Tibial nerve (tissue), 4 donors: ENCODE measurements around the gene PARP2. TPM values are rescaled to one million over a fixed set of nuclear protein-coding genes. Genes with fewer than 3 reads are reported as not detected.
A peak's percentile ranks its signal among the peaks of the same experiment; 100 is the strongest.

ENCODE experiments used
- DNase-seq, 2 donors: peaks; one replicate each; pipeline ENCODE4 v3.0.0-alpha.2; 2019; ENCODE audit warnings: low spot score in 2 of 2
- H3K27ac ChIP-seq, 4 donors: fragments of 200-600 bp; sonication (generic) in 3 of 4; one replicate each; pipeline ENCODE4 v1.5.1; 2017 to 2019; ENCODE audit warnings: mild to moderate bottlenecking in 1 of 4
- H3K27me3 ChIP-seq, 2 donors: fragments of 200-600 bp; sonication (generic) in 1 of 2; one replicate each; pipeline versions ENCODE4 v1.5.1 to v1.6.0; 2017 to 2019
- H3K36me3 ChIP-seq, 3 donors: fragments of 200-600 bp; sonication (generic); one replicate each; pipeline ENCODE4 v1.5.1; 2018 to 2019
- H3K4me1 ChIP-seq, 4 donors: fragments of 200-600 bp; sonication (generic) in 3 of 4; one replicate each; pipeline ENCODE4 v1.5.1; 2017 to 2019
- H3K4me3 ChIP-seq, 4 donors: fragments of 200-600 bp; sonication (generic) in 3 of 4; one replicate each; pipeline ENCODE4 v1.5.1; 2017 to 2019; ENCODE audit warnings: mild to moderate bottlenecking in 1 of 4, moderate library complexity in 1 of 4
- H3K9me3 ChIP-seq, 4 donors: fragments of 200-600 bp; sonication (generic) in 3 of 4; one replicate each; pipeline ENCODE4 v1.5.1; 2017 to 2019
- CTCF ChIP-seq, 5 experiments: fragments of 200-600 bp in 3 of 5; fragments of 450-650 bp in 2 of 5; sonication (generic) in 3 of 5; IDR thresholded peaks; one replicate each; pipeline ENCODE4 v1.5.1; 2016 to 2019; ENCODE audit warnings: antibody characterized with exemption in 5 of 5, mild to moderate bottlenecking in 3 of 5, moderate library complexity in 2 of 5
- EP300 ChIP-seq, 2 donors: sonication (generic); formaldehyde crosslinking; IDR thresholded peaks; one replicate each; pipeline ENCODE4 v1.6.1; 2017; ENCODE audit warnings: antibody characterized with exemption in 2 of 2, mild to moderate bottlenecking in 1 of 2
- POLR2A ChIP-seq, 2 donors: fragments of 450-650 bp; IDR thresholded peaks; one replicate each; pipeline ENCODE4 v1.6.1; 2017; ENCODE audit warnings: antibody characterized with exemption in 2 of 2, mild to moderate bottlenecking in 2 of 2, moderate library complexity in 2 of 2
- WGBS, 2 donors: methylation state at CpG; one replicate each; pipeline ENCODE4 v1.1.5; 2018; 5-methylcytosine and 5-hydroxymethylcytosine counted together
- total RNA-seq, 4 donors: library from RNA; depleted of rRNA; stranded (reverse); fragments of >200 nt; gene quantifications; one replicate each; pipeline ENCODE4 v1.1.0, GENCODE V29; 2016

The PARP2 gene
- total RNA-seq, 4 donors from 2014 or later = 12.2 to 17.7 (median 15.6) TPM

- TF ChIP-seq POLR2A (IDR thresholded peaks at IDR 0.05) = no peak
- peak; percentile 69 to 80 (median 70) for TF ChIP-seq CTCF (IDR thresholded peaks at IDR 0.05)
- peak in 1 of 2 donors; percentile 15 for TF ChIP-seq EP300 (IDR thresholded peaks at IDR 0.05)
- H3K27me3 ChIP-seq = no peaks in the 10 kb centered on the region
- 38 to 41% methylated on average over 8 of the region's 8 CpGs for WGBS, 2 donors
- peaks cover 0 to 58% (median 0%) of the 10 kb centered on the region in 3 donors for H3K36me3 ChIP-seq
- H3K27ac ChIP-seq = peak overlapping the region in 2 of 4 donors; percentile 36 to 61
- no peak overlapping the region for H3K4me3 ChIP-seq
- DNase-seq = peak in 1 of 2 donors; percentile 56
- H3K4me1 ChIP-seq = peaks cover 0 to 31% (median under 1%) of the 10 kb centered on the region in 4 donors
- no peaks in the 10 kb centered on the region for H3K9me3 ChIP-seq
Measured at GRCh38 chr14:20327005-20327869, 16.2 kb upstream of the PARP2 start.

DNA sequence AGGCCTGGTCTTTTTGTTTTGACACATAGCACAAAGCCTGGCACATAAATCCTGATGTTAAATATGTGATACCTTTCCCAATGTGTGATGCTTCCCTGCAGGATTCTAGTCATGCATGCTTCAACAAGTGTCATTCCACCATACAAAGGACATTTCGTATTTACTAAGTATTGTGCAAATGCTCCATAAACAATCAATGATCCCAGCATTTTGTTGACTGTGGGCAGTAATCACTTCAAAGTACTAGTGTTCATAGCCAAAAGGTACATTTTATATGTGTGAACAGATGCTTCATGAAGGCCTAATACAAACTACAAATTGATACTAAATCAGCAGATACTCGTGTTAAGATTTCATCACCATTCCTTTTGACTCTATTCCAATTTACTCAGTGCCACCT, 14.7 kb upstream of the PARP2 start:
- Histone ChIP-seq H3K27ac (no peak overlapping the region), H3K36me3 (peaks cover 0 to 44% (median 0%) of the 10 kb centered on the region in 3 donors), H3K27me3 (no peaks in the 10 kb centered on the region), H3K9me3 (no peaks in the 10 kb centered on the region), H3K4me1 (peaks cover 0 to 39% (median 2%) of the 10 kb centered on the region in 4 donors), H3K4me3 (no peak overlapping the region)
- TF ChIP-seq EP300 (IDR thresholded peaks at IDR 0.05) = no peak
- TF ChIP-seq CTCF (IDR thresholded peaks at IDR 0.05) = no peak
- TF ChIP-seq POLR2A (IDR thresholded peaks at IDR 0.05) = no peak
- DNase-seq = no peak
- WGBS, 2 donors = 50 to 69% methylated on average over 2 of the region's 2 CpGs

- 86 to 88% methylated on average over 2 of the region's 2 CpGs for WGBS, 2 donors
- Histone ChIP-seq H3K4me1 (peaks cover 0 to 40% (median 2%) of the 10 kb centered on the region in 4 donors), H3K4me3 (no peak overlapping the region), H3K27me3 (no peaks in the 10 kb centered on the region), H3K9me3 (no peaks in the 10 kb centered on the region), H3K36me3 (peaks cover 0 to 38% (median 0%) of the 10 kb centered on the region in 3 donors), H3K27ac (no peak overlapping the region)
- TF ChIP-seq POLR2A (IDR thresholded peaks at IDR 0.05) = no peak
- TF ChIP-seq EP300 (IDR thresholded peaks at IDR 0.05) = no peak
- no peak for TF ChIP-seq CTCF (IDR thresholded peaks at IDR 0.05)
- no peak for DNase-seq
Measured at GRCh38 chr14:20329355-20329754, 14.1 kb upstream of the PARP2 start.

GRCh38 chr14:20331053-20331613, 12.3 kb upstream of the PARP2 start:
- peaks cover 0 to 23% (median 0%) of the 10 kb centered on the region in 3 donors for H3K36me3 ChIP-seq
- H3K27me3 ChIP-seq = no peaks in the 10 kb centered on the region
- no peaks in the 10 kb centered on the region for H3K9me3 ChIP-seq
- no peak for DNase-seq
- H3K4me3 ChIP-seq = no peak overlapping the region
- no peak overlapping the region for H3K27ac ChIP-seq
- WGBS, 2 donors = 77 to 78% methylated on average over 2 of the region's 2 CpGs
- H3K4me1 ChIP-seq = peaks cover 0 to 40% (median 2%) of the 10 kb centered on the region in 4 donors
- TF ChIP-seq CTCF (IDR thresholded peaks at IDR 0.05) (no peak), EP300 (IDR thresholded peaks at IDR 0.05) (no peak), POLR2A (IDR thresholded peaks at IDR 0.05) (no peak)

DNA sequence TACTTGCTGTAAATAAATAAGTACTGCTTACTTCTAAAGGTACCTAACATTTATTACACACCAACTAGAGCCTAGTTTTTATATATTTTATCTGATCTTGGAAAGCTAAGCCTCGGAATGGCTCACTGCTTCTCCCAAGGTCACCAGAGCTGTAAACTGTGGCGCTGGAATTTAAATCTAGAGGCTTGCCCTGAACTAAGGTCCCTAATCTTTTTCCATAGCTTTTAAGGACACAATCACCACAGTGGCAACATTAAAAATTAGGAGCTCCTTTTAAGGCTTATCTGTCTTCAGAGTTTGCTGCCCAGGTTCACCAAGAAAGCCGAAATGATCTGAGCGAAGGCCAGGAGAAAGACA, 11.0 kb upstream of the PARP2 start:
- H3K4me3 ChIP-seq = peak overlapping the region; percentile 40 to 79 (median 60)
- WGBS, 2 donors = 1 to 2% methylated on average over 4 of the region's 4 CpGs
- H3K4me1 ChIP-seq = peaks cover 0 to 34% (median 2%) of the 10 kb centered on the region in 4 donors

More for the DNA sequence above, 11.0 kb upstream of the PARP2 start:
- Histone ChIP-seq H3K27me3 (no peaks in the 10 kb centered on the region), H3K9me3 (no peaks in the 10 kb centered on the region), H3K36me3 (peaks cover 0 to 17% (median 0%) of the 10 kb centered on the region in 3 donors), H3K27ac (peak overlapping the region; percentile 85 to 95 (median 88))
- TF ChIP-seq EP300 (IDR thresholded peaks at IDR 0.05) (no peak), POLR2A (IDR thresholded peaks at IDR 0.05) (no peak), CTCF (IDR thresholded peaks at IDR 0.05) (no peak)
- no peak for DNase-seq
